ENCODE results near the gene WNT7A.

WNT7A gene

DNA sequence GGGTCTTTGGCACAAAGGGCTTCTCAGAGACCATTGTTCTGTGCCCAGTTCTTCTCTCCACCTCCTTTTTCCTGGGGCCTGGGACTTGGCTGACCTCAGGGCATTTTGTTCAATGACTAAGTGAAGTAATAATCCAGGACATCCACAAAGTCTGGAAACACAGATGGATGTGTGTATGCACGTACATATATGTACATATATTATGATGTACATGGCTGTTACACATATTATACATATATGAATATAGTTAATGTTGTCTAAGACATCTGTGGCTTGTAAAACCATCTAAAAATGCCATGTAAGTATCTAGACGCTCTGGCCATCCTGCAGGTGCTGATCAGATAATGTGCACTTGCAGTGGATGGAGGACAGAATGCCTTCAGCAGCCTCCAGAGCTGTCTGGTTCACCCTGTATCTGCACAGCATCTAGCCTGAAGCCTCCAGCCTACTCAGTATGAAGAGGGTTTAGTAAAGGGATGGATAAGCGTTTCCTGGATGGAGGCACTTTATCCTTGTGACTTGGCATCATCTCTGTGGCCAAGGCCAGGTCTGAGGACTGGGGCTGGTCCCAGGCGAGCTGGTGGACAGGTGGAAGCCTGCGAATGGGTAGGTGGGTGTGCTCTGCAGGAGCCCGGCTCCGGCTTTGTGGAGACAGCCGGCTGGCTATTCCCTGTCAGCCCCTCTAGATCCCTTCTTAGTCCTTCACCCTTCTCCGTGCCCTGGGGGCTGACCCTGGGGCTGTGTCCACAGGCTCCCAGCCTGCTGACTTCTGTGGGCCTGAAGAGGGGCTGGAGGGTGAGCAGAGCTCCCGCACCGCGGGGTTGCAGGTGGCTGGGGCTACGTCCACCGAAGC lies 88.4 kb downstream of the WNT7A start:
- DNase-seq = no peak

DNA sequence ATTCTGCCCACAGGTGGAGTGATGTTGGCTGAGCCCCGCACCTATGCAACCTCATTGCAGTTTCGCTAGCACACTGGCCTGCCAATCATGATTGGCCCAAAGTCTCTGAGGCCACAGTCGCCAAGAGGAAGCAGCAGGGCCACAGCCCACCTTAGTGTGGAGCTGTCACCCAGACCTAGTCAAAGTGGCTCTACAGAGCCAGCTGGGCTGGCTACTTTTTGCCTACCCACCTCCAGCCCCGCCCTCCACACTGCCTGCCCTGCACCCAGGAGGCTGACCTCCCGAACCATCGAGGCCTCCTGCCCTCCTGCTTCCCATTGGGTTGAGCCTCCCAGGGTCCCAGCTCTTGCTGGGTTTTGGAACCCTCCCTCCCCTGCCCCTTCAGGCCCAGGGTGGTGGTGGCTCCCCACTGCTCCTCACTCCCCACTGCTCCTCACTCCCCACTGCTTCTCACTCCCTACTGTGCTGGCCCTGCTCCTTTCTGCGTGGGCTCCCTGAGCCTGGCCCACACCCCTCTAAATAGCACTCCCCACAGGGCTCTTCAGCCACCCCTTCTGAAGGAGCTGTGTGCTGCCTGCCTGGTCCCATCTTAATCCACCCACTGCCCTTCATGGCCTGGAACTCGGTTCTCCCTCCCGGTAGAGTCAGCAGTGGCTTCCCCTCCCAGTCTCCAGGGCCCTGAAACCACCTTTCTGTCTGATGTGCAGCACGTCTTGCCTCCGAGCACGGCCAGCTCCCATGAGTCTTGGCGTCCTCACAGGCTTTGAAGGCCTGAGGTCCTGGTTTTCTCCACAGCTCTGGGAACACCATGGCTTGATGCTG lies 89.3 kb downstream of the WNT7A start:
- DNase-seq = no peak

GRCh38 chr3:13788522-13789424 lies 91.1 kb downstream of the WNT7A start:
- no peak for DNase-seq

- DNase-seq = no peak
These were observed 92.2 kb downstream of the WNT7A start for GRCh38 chr3:13787533-13788132.

- DNase-seq = no peak
These were observed 93.1 kb downstream of the WNT7A start for GRCh38 chr3:13786811-13787210.

DNA sequence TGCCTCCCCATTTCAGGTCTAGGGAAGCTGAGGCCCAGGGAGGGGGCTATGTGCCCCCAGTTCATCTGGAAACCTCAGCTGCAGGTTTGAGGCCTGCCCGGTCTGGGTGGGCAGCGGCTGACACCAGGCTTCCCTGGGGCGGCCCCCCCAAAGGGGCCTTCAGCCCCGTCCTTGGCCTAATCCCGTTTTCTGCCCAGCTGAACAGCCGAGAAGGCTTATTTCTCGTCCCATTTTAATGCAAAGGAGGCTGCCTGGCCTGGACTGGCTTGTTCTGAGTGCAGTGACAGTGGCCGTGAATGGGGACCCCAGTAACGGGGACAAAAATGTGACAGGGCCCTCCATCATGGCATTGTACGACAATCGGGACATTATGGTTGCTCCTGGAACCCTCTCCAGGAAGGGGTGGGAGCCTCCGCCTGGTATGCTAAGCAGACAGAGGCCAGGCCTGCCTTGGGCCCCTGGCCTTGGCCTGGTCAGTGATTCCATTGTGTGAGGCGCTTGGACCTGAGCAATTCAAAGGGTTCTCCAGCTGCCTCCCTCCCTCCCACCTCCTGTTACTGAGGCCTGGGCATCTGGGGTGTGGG lies 93.9 kb downstream of the WNT7A start:
- DNase-seq = no peak

DNA sequence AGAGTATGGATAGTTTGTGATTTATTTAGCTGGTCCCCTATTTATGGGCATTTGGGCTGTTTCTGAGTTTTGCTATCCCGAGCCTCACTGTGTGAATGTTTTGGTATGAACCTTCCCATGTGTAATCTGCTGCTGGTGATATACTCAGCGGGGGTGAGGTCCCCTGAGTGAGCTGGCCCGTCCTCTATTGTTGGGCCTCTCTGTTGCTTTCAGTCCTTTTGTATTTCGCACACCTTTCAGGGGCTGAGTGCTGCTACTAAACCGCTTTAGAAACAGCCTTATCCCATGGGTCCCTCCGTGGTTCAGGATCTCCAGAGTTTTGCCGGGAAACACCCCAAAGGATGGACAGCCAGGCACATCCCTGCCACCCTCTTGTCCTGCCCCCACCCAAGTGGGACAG lies 94.5 kb downstream of the WNT7A start:
- DNase-seq = no peak

DNA sequence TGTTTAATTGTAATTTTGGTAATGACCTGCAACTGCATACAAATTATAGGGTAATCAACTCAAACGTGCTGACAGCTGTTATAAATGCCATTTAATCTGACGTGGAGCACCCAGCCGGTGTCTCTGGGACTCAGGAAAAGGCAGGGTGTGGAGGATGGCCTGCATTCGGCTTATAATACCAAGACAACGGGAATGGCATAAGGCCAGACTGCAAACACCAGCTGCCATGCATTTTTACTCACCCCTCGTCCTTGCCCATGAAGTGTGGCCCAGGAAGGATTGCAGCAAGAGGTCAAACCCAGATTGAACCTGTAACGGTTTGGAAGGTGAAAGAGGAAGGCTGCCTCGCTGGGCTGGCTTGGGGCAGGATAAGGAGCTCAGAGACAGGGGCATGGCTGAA lies 96.4 kb downstream of the WNT7A start:
- no peak for DNase-seq

DNA sequence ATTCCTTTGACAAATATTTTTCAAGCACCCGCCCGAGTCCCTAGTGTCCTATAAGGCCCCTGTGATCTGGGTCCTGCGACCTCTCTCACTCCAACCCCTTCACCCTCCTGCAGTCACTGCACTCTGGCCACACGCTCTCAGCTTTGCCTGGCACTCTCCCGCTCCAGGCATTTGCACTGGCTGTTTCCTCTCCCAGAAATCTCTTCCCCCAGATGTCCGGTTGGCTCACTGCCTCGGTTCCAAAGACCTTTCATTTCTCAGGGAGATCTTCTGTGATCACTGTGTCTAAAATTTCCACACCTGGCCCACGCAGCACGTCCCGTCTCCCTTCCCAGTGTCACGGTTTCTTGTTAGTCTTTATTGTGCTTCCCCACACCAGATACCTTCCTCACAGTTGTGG lies 97.4 kb downstream of the WNT7A start:
- DNase-seq = no peak

GRCh38 chr3:13781417-13781816 lies 98.5 kb downstream of the WNT7A start:
- no peak for DNase-seq

DNA sequence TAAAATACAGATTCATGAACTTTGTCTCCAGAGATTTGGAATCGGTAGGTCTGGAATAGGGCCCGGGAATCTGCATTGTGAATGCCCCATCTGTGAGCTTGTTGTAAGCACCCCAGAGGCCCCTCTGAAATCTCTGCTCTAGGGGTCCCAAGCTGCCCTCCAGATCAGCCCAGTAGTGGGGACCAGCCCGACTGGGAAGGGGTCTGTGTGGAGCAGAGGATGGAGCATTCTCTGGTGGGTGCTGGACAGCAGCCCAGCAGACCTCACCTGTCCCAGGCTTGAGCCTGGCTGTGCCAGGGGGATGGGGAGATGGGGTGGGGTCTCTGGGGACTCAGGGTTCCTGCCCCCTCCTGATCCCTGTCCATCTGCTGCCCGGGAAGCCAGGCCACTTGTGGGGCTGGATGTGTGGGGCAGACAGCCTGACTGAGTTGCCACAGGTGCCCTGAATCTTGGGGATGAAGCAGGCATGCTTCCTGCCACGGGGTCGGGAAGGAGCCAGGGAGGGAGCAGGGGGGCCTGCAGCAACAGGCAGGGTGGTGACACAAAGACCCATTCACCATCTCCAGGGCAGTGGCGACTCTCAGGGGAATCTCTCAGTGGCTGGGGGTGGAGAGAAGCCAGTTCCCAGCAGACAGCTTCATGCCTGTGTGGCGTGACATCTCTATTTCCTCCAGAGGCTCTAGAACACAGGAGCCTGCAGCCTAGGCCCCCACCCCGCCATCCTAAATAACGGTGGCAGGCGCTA lies 99.3 kb downstream of the WNT7A start:
- no peak for DNase-seq

- DNase-seq = no peak
These were observed 103.4 kb downstream of the WNT7A start for GRCh38 chr3:13776253-13777050.

GRCh38 chr3:13772885-13773745 lies 106.8 kb downstream of the WNT7A start:
- no peak for DNase-seq

DNA sequence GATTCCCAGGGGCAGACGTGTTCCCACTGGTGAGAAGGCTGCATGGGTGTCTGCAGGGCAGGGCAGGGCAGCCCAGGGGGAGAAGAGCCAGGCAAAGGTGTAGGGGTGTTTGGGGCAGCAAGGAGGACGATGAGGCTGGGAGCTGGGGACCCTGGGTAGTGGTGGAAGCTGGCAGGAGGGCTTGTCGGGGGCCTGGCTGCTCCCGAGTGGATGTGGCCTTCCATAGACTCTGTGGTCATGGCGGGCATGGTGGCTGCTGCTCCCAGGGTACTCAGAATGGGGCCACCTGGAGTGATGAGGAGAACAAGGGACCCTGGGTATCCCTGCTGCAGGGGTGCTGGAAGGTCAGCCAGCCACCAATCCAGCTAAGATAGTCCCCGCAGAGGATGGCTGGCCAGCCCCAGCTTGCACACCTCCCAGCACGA lies 107.5 kb downstream of the WNT7A start:
- no peak for DNase-seq

DNA sequence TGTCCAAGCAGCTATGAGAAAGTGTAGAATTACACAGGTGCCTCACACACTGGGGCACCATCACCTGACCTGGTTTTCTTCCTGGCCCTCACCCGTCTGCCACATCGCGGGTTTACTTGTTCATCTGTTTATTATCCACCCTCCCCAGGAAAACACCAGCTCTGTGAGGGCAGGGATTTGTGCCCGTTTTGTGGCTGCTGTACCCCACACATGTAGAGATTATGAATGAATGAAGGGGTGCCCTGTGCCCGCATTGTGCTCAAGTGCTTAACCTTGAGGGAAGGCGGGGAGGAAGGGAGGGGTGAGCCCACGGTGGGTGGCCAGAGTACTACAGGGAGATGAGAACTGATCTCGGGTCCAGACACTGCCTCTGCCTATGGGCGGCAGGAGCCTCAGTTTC lies 108.4 kb downstream of the WNT7A start:
- DNase-seq = no peak

DNA sequence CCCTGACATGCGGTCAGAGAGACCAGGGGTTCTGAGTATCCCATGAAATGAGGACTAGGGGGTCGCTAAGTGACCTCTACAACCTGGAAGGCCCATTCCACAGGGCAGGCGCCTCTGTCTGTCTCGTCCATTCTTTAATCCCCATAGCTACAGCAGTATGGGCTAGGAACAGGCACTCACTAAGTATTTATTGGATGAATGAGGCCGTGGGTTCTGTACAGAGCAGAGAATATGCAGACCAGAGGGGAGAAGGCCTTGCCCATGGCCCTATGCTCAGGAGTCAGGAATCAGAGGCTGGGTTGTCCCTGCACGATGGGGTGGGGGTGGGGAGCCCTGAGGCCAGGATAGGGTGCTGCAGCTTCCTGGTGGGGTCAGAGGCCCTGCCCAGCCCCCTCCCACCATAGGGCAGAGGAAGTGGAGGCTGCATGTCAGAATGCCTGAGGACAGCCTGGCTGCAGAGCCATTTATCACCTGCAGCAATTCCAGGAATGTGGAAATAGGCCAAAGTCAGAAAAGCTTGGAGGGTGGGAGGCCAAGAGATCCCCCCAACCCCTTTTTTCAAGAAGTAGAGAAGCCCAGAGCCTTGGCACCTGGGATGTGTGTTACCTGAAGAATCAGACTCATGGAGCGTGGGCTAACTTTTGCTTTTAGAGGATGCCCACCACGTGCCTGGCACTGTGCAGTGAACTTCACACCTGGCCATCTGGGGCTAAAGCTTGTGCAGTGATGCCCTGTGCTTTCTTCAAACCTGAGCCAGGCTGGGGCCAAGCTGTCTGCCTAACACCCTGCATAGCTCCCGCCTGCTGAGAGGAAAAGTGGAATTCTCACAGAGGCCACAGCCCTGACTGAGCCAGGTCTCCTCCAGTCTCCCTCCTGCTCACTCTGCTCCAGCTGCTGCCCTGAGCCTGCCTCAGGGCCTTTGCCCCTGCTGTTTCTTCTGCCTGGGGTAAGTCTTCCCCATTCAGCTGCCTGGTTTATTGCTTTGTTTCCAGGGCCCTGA lies 109.4 kb downstream of the WNT7A start:
- DNase-seq = no peak

DNA sequence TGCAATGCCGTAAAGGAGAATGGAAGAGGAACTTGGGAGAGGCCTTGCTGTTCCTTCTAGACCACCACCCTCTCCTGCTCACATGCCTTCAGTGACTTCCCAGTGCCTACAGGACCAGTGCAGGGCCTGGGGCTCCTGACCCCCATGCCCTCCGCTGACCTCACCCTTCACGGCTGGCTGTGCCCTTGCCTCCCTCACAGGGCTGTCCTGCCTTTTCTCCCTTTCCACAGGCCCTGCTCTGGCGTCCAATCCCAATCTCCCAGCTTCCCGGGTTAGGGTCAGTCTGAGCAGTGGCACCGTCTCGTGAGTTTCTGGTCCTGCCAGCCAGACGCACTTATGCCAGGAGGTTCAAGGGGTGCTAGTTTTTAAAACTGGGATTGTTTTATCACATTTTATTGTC lies 110.4 kb downstream of the WNT7A start:
- DNase-seq = no peak

GRCh38 chr3:13768453-13768852 lies 111.4 kb downstream of the WNT7A start:
- no peak for DNase-seq
